ENCODE results near the gene NPIPB2.
"Not testable (repeated sequence)": the region's sequence is repeated elsewhere in the genome, so short reads cannot be mapped to it uniquely, and the experiment has no call there.

The NPIPB2 gene

DNA sequence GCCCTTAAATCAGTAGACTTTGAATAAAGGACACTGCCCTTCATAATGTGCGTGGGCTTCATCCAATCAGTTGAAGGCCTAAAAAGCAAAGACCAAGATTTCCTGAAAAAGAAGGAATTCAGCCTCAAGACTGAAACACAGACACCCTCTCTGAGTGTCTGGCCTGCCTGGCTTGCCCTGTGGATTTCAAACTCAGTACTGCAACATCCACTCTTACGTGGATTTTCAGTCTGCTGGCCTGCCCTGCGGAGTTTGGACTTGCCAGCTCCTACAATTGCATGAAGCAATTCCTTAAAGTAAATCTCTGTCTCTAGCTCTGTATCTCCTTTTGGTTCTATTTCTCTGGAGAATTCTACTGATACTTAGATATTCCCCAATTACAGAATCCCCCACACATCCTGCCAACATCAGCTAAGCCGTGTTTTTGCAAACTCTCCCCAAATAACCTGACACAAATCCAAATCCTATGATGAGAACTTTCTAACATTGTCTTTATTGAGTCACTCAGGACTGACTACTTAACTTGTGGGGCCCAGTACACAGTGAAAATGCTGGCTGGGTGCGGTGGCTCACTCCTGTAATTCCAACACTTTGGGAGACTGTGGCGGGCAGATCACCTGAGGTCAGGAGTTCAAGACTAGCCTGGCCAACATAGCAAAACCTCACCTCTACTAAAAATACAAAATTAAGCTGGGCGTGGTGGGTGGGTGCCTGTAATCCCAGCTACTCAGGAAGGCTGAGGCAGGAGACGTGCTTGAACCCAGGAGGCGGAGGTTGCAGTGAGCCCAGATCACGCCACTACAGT is 15.9 kb upstream of the NPIPB2 start:
- TF ChIP-seq, protein P1, sequence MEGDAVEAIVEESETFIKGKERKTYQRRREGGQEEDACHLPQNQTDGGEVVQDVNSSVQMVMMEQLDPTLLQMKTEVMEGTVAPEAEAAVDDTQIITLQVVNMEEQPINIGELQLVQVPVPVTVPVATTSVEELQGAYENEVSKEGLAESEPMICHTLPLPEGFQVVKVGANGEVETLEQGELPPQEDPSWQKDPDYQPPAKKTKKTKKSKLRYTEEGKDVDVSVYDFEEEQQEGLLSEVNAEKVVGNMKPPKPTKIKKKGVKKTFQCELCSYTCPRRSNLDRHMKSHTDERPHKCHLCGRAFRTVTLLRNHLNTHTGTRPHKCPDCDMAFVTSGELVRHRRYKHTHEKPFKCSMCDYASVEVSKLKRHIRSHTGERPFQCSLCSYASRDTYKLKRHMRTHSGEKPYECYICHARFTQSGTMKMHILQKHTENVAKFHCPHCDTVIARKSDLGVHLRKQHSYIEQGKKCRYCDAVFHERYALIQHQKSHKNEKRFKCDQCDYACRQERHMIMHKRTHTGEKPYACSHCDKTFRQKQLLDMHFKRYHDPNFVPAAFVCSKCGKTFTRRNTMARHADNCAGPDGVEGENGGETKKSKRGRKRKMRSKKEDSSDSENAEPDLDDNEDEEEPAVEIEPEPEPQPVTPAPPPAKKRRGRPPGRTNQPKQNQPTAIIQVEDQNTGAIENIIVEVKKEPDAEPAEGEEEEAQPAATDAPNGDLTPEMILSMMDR (conservative IDR thresholded peaks at IDR 0.05; ENCODE audit: low read depth, low read length): no peak
- no peak overlapping the region for H3K4me3 ChIP-seq (ENCODE audit: low read depth, low read length)
- no peak for DNase-seq (ENCODE audit: low read depth)

DNA sequence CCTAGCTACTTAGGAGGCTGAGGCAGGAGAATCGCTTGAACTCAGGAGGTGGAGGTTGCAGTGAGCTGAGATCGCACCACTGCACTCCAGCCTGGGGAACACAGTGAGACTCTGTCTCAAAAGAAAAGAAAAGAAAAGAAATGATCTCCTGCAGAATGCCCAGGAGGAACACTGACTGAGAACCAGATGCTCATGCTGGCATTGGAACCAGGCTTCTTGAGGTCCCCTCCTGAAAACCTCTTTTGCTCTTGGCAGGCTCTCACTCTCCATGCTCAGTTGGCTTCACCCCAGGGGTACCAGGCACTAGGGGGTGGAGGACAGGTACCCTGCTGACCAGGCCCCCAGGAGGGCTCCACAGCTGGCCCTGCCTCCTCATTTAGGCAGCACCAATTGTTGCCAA is 14.7 kb upstream of the NPIPB2 start:
- TF ChIP-seq, protein P1 (conservative IDR thresholded peaks at IDR 0.05; ENCODE audit: low read depth, low read length): no peak
- H3K4me3 ChIP-seq (ENCODE audit: low read depth, low read length): no peak overlapping the region
- DNase-seq (ENCODE audit: low read depth): no peak

DNA sequence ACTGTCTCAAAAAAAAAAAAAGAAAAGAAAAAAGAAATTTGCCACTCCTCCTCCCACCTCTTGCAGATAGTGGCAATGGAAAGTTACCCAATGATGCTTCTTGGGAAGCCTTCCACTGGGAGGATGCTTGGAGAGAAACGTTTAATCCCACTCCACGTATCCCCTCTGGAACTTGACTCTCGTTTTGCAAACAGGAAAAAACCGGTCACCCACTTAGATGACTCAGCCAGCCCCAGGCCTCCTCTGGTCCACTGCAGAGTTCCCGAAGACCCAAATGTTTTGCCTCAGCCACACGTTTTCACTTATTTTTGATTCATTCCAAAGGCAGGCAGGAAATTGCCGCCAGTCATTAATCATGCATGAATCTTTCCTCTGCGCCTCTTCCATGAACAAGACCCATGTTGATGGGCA is 13.9 kb upstream of the NPIPB2 start:
- H3K4me3 ChIP-seq (ENCODE audit: low read depth, low read length): no peak overlapping the region
- peak; percentile 57 for DNase-seq (ENCODE audit: low read depth)
- TF ChIP-seq, protein P1 (conservative IDR thresholded peaks at IDR 0.05; ENCODE audit: low read depth, low read length): no peak

DNA sequence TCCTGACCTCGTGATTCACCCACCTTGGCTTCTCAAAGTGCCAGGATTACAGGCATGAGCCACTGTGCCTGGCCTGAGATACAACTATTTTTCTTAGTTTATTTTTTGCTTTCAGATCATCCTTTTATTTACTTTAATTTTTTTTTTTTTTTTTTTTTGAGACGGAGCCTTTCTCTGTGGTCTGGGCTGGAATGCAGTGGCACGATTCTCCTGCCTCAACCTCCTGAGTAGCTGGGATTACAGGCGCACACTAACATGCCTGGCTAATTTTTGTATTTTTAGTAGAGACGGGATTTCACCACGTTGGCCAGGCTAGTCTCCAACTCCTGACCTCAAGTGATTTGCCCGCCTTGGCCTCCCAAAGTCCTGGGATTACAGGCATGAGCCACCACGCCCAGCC is 11.7 kb upstream of the NPIPB2 start:
- not testable (repeated sequence) for DNase-seq (ENCODE audit: low read depth)

DNA sequence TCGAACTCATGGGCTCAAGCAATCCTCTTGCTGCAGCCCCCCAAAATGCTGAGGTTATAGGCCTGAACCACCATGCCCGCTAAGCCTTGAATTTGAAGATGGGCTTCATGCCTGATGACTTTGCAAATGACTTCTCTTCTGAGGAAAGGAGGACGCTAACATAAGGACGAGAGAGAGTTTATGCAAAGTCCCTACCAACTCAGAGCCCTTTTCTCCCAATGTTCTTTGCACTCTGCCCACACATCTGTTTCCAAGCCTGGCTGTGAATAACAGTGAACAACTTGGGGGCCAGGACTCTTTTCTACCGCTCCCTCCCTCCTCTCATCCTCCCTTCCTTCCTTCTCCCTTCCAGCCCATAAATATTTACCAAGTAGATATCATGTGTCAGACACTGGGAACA is 8.5 kb upstream of the NPIPB2 start:
- no peak for DNase-seq (ENCODE audit: low read depth)
- H3K4me3 ChIP-seq (ENCODE audit: low read depth, low read length): no peak overlapping the region
- TF ChIP-seq, protein P1 (conservative IDR thresholded peaks at IDR 0.05; ENCODE audit: low read depth, low read length): no peak

More for the DNA sequence above, 11.7 kb upstream of the NPIPB2 start:
- not testable (repeated sequence) for H3K4me3 ChIP-seq (ENCODE audit: low read depth, low read length)

DNA sequence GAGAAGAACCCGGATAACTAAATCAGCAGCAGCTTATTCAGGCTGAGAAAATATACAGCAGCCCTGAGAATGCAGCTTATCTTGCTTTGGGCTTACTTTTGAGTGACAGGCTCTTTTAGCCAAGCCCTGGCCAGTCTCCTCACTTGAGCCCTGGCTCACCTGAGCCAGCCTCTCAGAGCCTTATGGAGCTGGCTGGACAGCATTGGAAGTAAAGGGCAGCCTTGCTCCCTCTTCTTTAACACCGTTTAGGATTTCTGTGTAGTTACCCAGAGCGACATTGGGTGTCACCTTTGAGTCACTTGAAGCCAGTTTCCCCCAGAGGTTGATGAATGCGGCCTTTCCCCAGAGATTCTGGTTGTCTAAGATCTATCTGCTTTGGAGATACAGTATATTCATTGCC is 7.7 kb upstream of the NPIPB2 start:
- TF ChIP-seq, protein P1 (conservative IDR thresholded peaks at IDR 0.05; ENCODE audit: low read depth, low read length): peak; percentile 60
- peak; percentile 51 for DNase-seq (ENCODE audit: low read depth)
- H3K4me3 ChIP-seq (ENCODE audit: low read depth, low read length): no peak overlapping the region

DNA sequence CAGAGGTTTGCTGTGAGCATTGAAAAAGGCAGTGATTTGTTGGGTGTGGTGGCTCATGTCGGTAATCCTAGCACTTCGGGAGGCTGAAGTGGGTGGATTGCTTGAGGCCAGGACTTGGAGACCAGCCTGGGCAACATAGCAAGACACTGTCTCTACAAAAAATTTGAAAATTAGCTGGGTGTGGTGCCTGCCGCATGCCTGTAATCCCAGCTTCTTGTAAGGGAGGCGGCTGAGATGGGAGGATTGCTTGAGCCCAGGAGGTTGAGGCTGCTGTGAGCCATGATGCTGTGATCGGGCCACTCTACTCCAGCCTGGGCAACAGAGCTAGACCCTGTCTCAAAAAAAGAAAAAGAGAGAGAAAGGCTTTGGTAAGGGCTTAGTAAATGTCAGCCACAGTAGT is 7.0 kb upstream of the NPIPB2 start:
- no peak for DNase-seq (ENCODE audit: low read depth)
- TF ChIP-seq, protein P1 (conservative IDR thresholded peaks at IDR 0.05; ENCODE audit: low read depth, low read length): no peak
- no peak overlapping the region for H3K4me3 ChIP-seq (ENCODE audit: low read depth, low read length)

Data from choroid plexus epithelial cell (primary cell).